Measurements from ENCODE around the gene AKAP8L.

AKAP8L gene

GRCh38 chr19:15448778-15449619, 30.2 kb upstream of the AKAP8L start:
- DNase-seq, result peak; percentile 9

GRCh38 chr19:15448044-15448777, 29.4 kb upstream of the AKAP8L start:
- no peak for DNase-seq

DNA sequence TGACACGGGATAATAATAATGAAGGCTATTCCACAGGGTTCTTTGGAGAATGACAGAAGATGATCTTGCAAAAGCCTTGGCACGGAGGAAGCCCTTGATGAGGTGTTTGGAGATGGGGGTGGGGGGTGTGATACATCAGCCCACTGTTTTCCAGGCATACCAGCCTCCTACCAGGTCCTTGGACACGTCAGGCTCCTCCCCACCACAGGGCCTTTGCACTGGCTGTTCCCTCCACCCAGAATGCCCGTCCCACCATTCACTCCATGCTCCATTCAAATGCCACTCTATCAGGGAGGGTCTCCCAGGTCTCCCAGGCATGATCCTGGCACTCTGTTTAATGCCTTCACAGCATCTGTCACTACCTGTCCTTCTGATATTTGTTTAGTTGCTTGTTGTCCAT, 28.3 kb upstream of the AKAP8L start:
- DNase-seq, result no peak

DNA sequence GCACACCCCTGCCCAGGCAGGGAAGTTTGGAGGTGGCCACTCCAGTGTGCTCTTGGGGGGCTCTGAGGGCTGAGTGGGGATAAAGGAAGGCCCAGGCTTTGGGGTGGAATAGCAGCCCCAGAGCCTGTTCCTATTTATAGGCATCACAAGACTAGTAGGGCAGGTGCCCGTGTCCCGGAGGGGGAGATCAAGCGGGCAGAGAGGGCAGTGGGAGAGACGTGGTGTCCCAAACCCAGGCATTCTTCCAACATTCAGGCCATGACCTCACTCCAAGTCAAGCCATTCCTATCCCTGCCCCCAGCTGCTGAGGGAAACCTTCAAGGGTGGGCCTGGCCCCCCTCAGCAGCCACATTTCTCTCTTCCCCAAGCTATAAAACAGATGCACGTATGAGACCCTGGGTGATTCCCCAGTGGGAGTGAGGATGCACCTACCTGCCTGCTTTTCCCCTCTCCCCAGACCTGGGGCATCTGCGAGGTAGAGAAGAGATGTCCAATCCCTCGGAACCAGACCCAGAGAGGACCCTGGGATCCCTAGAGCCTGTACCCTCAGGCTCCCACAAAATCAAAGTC, 27.1 kb upstream of the AKAP8L start:
- DNase-seq, result no peak

DNA sequence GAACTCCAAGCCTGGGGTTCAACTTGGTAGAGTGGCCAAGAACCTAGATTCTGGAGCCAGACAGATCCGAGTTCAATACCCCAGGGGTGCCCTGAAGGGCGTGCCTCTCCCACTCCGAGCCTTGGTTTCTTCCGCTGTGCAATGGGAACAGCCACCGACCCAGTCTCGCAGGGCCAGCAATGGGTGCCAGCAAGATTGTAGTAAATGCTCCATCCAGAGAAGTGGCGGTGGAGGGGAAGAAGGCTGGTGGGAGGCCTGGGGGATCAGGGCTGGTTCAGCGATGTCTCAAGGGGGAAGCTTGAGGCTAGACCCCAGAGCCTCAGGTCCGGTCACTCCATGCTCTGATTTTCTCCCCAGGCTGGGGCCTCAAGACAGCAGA, 26.4 kb upstream of the AKAP8L start:
- no peak for DNase-seq

- no peak for DNase-seq
Measured at GRCh38 chr19:15444505-15445226, 25.9 kb upstream of the AKAP8L start.

DNA sequence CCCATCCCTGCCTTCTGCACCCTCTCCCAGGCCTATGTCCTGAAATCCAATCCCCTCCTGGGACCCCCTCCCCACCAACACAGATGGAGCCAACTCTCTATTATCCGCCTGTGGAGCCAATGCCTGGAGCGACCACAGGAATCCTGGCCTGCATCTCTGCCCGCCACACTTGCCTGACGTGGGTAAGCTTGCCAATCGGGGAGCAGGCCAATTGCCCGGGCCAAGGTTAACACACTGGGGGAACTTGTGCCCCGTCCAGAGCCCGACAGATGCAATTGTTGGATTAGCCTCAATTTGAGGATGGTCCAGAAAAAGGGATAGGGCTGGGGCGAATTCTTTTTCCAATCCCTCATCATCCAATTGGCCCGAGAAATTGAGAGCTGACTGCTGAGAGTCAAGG, 25.1 kb upstream of the AKAP8L start:
- no peak for DNase-seq

- DNase-seq, result no peak
Measured at GRCh38 chr19:15443325-15443724, 24.5 kb upstream of the AKAP8L start.

GRCh38 chr19:15442142-15442920, 23.5 kb upstream of the AKAP8L start:
- DNase-seq, result no peak

GRCh38 chr19:15441317-15441716, 22.5 kb upstream of the AKAP8L start:
- DNase-seq, result no peak

DNA sequence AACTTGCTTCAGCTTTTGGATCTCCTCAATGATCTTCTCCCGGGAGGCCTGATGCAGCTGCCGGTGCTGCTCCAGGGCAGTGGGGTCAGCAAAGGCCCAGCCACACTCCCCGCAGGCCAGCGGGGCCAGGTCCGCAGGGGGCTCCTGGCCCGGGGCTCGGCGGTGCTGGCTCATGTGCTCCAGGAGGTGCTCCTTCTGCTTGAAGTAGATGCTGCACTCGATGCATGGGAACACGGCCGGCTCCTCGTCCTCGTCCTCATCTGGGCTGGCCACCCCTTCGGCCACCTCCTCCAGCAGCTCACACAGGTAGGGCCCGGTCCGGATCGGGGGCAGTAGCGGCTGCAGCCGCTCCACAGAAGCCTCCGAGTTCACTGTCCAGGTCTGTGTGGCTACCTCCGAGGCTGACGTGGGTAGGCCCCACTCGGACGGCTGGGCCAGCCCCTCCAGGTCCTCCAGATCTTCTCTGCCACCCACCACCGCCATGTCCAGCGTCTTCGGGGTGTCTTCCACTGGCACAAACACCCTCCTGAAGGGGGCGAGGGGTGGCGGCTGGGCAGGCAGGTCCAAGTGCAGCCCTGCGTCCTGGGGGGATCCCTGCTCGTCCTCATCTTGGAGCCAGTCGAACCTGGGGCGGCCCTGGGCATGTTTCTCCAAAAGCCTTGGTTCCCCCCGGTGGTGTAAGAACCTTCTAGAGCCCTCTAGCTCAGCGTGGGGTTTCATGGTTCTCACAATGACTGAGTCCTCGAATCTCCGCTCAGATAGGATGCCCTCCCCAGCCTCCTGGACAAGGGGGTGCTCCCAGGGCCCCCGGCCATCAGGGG, 21.2 kb upstream of the AKAP8L start:
- no peak for DNase-seq

DNA sequence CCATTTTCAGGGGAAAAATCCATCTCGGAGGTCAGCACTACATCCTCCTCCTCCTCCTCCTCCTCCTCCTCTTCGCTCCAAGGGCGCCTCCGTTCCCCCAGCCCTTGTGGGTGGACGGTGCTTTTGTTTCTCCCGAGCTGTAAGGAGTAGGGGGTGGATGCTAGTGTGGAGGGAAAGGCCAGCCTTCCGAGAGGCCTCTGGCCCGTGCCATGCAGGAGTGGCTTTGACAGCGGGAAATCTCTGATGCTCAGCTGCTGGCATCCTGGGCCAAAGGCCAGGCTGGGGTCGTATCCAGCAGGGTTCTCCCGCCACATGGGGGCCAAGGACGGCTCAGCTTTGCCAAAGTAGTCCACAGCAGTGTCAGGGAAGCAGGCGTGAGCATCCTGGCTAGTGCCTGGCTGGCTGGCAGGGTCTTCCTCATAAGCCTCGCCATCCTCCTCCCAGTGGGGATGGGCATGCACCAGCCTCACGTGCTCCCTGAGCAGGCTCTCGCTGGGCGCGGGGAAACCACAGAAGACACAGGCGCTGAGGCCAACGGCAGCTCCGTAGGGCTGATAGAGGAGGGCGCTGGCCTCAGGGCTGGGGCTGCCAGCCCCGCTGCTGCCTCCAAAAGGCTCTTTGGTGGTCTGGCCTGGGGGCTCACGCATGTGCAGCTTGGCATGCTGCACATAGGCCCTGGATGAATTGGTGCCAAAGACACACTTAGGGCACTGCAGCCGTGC, 20.5 kb upstream of the AKAP8L start:
- DNase-seq, result no peak

DNA sequence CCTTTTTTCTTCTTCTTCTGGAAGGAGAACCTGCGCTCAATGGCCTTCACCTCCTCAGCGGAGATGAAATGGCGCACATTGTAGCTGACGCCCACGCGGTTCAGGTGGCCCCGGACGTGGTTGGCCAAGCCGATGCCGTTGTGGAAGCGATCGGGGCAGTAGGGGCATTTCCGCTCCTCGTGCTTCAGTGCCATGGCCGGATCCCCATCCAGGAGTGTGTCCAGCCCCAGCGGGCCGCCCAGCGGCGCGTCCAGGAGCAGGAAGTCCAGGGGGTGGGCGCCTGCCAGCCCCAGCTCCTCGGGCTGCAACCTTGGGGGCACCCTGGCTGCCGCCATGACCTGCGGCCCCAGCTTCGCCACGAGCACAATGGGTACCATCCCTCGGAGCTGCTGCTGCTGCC, 19.8 kb upstream of the AKAP8L start:
- DNase-seq, result no peak

DNA sequence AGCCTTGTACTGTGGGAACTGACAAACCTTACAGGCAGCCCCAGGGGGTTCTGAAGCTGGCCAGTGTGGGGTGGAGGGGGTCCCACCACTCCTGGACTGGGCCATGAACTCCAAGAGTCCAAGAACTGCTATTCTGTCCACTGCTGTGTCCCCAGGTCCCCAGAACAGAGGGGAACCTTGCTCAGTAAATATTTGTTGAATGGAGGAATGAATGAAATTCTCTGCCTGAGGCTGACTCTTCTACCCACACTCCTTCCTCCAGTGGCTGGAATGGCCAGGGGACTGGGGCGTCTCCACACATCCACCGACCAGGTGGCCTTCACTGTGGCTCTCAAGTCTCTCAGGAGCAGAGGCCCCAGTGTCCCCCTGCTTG, 19.3 kb upstream of the AKAP8L start:
- DNase-seq, result no peak

- peak; percentile 43 for DNase-seq
Measured at GRCh38 chr19:15437355-15438123, 18.8 kb upstream of the AKAP8L start.

DNA sequence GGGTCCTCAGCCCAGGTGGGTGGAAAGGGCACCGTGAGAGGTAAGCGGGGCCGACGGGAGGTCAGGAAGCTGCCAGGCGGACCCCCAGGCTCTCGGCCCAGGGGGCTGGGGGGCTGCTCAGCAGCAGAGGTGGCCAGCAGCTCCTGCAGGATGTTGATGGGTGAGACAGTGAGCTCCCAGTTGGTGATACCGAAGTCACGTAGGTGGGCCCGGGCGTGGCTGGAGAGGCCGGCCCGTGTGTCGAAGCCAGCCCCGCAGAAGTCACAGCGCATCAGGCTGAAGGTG, 18.0 kb upstream of the AKAP8L start:
- no peak for DNase-seq

DNA sequence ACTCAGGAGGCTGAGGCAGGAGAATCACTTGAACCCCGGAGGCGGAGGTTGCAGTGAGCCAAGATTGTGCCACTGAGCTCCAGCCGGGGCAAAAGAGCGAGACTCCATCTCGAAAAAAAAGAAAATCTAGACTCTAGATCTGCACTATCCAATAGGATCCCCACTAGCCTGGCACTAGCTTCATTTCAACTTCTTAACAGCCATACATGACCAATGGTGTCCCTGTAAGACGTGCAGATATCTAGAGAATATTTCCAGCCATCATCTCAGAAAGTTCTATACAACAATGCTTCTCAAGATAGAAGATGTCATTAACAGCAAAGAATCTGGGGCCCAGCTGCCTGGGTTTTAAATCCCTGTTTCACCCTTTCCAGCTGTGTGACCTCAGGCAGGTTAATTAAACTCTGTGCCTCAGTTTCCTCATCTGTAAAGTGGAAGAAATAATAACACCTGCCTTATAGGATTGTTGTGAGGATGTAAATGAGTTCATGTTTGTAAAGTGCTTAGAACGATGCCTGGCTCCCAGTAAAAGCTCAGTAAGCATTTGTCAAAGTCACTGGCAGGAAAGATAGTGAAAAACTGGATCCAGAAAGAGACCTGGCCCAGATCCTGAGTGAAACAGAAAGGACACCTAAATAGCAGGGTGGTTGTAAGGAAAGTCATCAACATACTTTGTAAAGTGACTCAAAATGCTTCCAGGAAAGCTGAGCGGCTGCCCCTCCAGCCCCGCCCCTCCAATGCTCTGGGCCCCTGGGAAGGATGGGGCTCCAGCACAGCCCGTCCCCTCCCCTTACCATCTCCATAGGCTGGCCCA, 17.4 kb upstream of the AKAP8L start:
- no peak for DNase-seq

- DNase-seq, result no peak
Measured at GRCh38 chr19:15433519-15434069, 14.8 kb upstream of the AKAP8L start.

All from fibroblast of skin of abdomen (primary cell).